ENCODE data around the gene NFATC4. TPM values are rescaled to one million over a fixed set of nuclear protein-coding genes. Genes with fewer than 3 reads are reported as not detected.
"Not testable (repeated sequence)": the region's sequence is repeated elsewhere in the genome, so short reads cannot be mapped to it uniquely, and the experiment has no call there.

Gene NFATC4
- total and polyA plus RNA-seq, 7 donors = 10.4 to 120 (median 45.1) TPM

GRCh38 chr14:24324024-24324423 is 44.0 kb upstream of the NFATC4 start:
- TF ChIP-seq POLR2AphosphoS5 (IDR thresholded peaks at IDR 0.05) = no peak
- TF ChIP-seq EP300 (IDR thresholded peaks at IDR 0.05) = no peak
- no peak for TF ChIP-seq POLR2A (IDR thresholded peaks at IDR 0.05)
- TF ChIP-seq, protein P1, sequence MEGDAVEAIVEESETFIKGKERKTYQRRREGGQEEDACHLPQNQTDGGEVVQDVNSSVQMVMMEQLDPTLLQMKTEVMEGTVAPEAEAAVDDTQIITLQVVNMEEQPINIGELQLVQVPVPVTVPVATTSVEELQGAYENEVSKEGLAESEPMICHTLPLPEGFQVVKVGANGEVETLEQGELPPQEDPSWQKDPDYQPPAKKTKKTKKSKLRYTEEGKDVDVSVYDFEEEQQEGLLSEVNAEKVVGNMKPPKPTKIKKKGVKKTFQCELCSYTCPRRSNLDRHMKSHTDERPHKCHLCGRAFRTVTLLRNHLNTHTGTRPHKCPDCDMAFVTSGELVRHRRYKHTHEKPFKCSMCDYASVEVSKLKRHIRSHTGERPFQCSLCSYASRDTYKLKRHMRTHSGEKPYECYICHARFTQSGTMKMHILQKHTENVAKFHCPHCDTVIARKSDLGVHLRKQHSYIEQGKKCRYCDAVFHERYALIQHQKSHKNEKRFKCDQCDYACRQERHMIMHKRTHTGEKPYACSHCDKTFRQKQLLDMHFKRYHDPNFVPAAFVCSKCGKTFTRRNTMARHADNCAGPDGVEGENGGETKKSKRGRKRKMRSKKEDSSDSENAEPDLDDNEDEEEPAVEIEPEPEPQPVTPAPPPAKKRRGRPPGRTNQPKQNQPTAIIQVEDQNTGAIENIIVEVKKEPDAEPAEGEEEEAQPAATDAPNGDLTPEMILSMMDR (IDR thresholded peaks at IDR 0.05) = no peak
- intact Hi-C loops (cut with DNase I) = no loop called here
- H3K27me3 ChIP-seq = peaks cover 0 to 16% (median 6%) of the 10 kb centered on the region in 3 donors
- no peak overlapping the region for H3K27ac ChIP-seq
- DNase-seq = no peak
- WGBS, 2 donors = 78 to 81% methylated on average over 6 of the region's 6 CpGs
- H3K4me1 ChIP-seq = no peaks in the 10 kb centered on the region
- H3K4me3 ChIP-seq = no peak overlapping the region
- no peaks in the 10 kb centered on the region for H3K36me3 ChIP-seq
- no peaks in the 10 kb centered on the region for H3K9me3 ChIP-seq

DNA sequence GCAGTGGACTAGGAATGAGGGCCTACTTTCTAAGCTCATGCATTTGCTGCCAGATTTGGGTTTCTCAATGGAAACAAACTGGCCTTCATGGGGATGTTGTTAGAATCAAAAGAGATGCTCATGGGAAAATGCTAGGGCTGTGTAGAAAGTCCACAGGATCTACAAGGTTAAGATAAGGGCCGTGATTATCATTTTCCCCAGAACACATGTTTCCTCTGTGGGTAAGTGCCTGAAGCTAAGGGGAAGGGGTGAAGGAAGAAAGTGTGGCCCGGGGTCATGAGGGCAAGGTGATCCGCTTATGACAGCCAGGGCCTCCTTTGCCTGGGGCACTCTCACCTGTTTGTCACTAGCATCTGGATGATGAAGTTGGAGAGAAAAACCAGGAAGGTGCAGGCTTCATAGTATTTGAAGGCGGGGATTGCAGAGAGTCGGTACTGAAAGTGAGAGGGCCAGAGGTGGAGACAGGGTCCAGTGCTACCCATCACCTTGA is 42.9 kb upstream of the NFATC4 start:
- no peak overlapping the region for H3K27ac ChIP-seq
- no peaks in the 10 kb centered on the region for H3K4me1 ChIP-seq
- no peak for TF ChIP-seq POLR2AphosphoS5 (IDR thresholded peaks at IDR 0.05)
- H3K36me3 ChIP-seq = no peaks in the 10 kb centered on the region
- H3K9me3 ChIP-seq = no peaks in the 10 kb centered on the region
- WGBS, 2 donors = 75 to 85% methylated on average over 5 of the region's 5 CpGs
- H3K27me3 ChIP-seq = peaks cover 0 to 5% (median 0%) of the 10 kb centered on the region in 3 donors
- DNase-seq = no peak
- intact Hi-C loops (cut with DNase I) = no loop called here
- no peak overlapping the region for H3K4me3 ChIP-seq

DNA sequence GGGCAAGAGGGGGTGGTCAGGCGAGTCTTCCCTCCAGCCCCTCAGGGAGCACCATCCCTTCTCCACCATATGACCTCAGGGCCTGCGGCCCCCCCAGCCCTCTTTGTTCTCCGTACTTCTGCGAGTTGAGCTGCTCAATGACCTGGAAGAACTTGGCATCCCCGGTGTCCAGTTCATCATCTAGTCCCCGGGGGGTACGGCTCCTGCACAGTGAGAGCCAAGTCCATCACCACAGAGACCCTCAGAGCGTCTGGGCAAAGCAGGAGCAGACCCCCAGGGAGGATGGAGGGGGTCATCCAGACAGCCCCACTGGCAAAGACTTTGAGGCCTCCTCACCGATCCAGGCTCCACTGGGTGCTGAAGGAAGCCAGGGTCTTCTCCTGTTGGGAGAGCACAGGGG is 42.0 kb upstream of the NFATC4 start:
- Histone ChIP-seq H3K9me3 (no peaks in the 10 kb centered on the region), H3K36me3 (no peaks in the 10 kb centered on the region), H3K4me3 (no peak overlapping the region), H3K27ac (no peak overlapping the region), H3K4me1 (no peaks in the 10 kb centered on the region), H3K27me3 (peaks cover 0 to 6% (median 0%) of the 10 kb centered on the region in 3 donors)
- TF ChIP-seq EP300 (IDR thresholded peaks at IDR 0.05) (no peak), POLR2AphosphoS5 (IDR thresholded peaks at IDR 0.05) (no peak), POLR2A (IDR thresholded peaks at IDR 0.05) (no peak)
- TF ChIP-seq, protein P1 (IDR thresholded peaks at IDR 0.05) = no peak
- DNase-seq = no peak
- WGBS, 2 donors = 89 to 92% methylated on average over 9 of the region's 9 CpGs
- intact Hi-C loops (cut with DNase I) = no loop called here

DNA sequence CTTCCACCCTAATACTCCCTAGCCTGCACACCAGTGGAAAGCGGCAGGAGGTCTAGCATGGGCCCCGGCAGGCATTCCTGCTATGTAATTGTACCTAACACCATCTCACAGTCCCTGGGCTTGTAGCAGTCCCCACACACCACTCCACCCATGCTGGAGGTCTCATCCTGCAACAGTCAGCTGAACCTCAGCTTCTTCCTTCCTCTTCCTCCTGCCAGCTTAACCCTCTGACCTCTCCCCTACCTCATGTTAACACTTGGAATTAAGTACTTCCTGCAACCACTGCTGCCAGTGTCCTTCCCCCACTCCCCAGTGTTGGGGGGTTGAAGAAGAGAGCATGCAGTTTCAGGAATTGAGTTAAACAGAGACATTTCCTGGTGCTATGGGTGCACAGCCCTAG is 40.7 kb upstream of the NFATC4 start:
- H3K27me3 ChIP-seq = peaks cover 0 to 9% (median under 1%) of the 10 kb centered on the region in 3 donors
- no peaks in the 10 kb centered on the region for H3K36me3 ChIP-seq
- 83 to 93% methylated on average over 2 of the region's 2 CpGs for WGBS, 2 donors
- H3K4me3 ChIP-seq = no peak overlapping the region
- TF ChIP-seq EP300 (IDR thresholded peaks at IDR 0.05) = no peak
- TF ChIP-seq POLR2AphosphoS5 (IDR thresholded peaks at IDR 0.05) = no peak
- no peak for TF ChIP-seq POLR2A (IDR thresholded peaks at IDR 0.05)
- TF ChIP-seq, protein P1 (IDR thresholded peaks at IDR 0.05) = no peak
- intact Hi-C loops (cut with DNase I) = no loop called here
- H3K4me1 ChIP-seq = peaks cover 0 to 7% (median 5%) of the 10 kb centered on the region in 4 donors
- DNase-seq = no peak
- no peaks in the 10 kb centered on the region for H3K9me3 ChIP-seq
- H3K27ac ChIP-seq = no peak overlapping the region

DNA sequence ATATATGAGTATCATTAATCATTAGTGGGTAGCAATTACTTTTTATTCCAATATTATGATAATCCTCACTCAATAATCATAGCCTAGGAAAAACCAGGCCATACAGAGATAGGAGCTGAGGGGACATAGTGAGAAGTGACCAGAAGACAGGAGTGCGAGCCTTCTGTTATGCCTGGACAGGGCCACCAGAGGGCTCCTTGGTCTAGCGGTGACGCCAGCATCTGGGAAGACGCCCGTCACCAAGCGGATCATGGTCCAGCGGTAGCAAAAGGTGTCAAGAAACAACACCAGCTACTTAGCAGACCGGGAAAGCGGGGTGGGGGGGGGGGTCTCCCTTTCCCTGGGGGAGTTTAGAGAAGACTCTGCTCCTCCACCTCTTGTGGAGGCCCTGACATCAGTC is 40.1 kb upstream of the NFATC4 start:
- Histone ChIP-seq H3K27me3 (peaks cover 0 to 16% (median 7%) of the 10 kb centered on the region in 3 donors), H3K4me1 (peaks cover 0 to 13% (median 11%) of the 10 kb centered on the region in 4 donors)
- H3K9me3 ChIP-seq; H3K36me3 ChIP-seq; H3K4me3 ChIP-seq; intact Hi-C loops (cut with DNase I); H3K27ac ChIP-seq: not testable (repeated sequence)
- DNase-seq = peak; percentile 87
- 1 to 19% methylated on average over 9 of the region's 9 CpGs for WGBS, 2 donors
- TF ChIP-seq, protein P1 (IDR thresholded peaks at IDR 0.05) = peak in 3 of 4 experiments; percentile 62 to 68 (median 66)

Measured in sigmoid colon (tissue), 7 donors.